Peyer's patch (tissue), 4 donors: ENCODE data around the gene TNC.

Experiments used
- CTCF ChIP-seq, 6 experiments: fragments of 450-650 bp in 4 of 6; fragments of 200-600 bp in 2 of 6; sonication (generic) in 1 of 6; IDR thresholded peaks; one replicate each; pipeline ENCODE4 v1.5.1; 2017 to 2019; ENCODE audit warnings: antibody characterized with exemption in 6 of 6, mild to moderate bottlenecking in 3 of 6, moderate library complexity in 1 of 6
- POLR2A ChIP-seq, 2 donors: fragments of 450-650 bp; IDR thresholded peaks; one replicate each; pipeline ENCODE4 v1.5.1; 2017; ENCODE audit warnings: antibody characterized with exemption in 2 of 2, mild to moderate bottlenecking in 2 of 2, moderate library complexity in 2 of 2

GRCh38 chr9:115024925-115025535 lies 92.9 kb downstream of the TNC start:
- no peak for TF ChIP-seq CTCF (IDR thresholded peaks at IDR 0.05)
- TF ChIP-seq POLR2A (IDR thresholded peaks at IDR 0.05), result no peak
